Activated CD8-positive, alpha-beta memory T cell treated with anti-CD3 and anti-CD28 coated beads for 24 hours (primary cell): Measurements from ENCODE around the gene HNF4A.
A peak's percentile ranks its signal among the peaks of the same experiment; 100 is the strongest.

Experiments
- DNase-seq: peaks from one replicate; pipeline ENCODE4 v3.0.0-alpha.2; 2020

Gene HNF4A

DNA sequence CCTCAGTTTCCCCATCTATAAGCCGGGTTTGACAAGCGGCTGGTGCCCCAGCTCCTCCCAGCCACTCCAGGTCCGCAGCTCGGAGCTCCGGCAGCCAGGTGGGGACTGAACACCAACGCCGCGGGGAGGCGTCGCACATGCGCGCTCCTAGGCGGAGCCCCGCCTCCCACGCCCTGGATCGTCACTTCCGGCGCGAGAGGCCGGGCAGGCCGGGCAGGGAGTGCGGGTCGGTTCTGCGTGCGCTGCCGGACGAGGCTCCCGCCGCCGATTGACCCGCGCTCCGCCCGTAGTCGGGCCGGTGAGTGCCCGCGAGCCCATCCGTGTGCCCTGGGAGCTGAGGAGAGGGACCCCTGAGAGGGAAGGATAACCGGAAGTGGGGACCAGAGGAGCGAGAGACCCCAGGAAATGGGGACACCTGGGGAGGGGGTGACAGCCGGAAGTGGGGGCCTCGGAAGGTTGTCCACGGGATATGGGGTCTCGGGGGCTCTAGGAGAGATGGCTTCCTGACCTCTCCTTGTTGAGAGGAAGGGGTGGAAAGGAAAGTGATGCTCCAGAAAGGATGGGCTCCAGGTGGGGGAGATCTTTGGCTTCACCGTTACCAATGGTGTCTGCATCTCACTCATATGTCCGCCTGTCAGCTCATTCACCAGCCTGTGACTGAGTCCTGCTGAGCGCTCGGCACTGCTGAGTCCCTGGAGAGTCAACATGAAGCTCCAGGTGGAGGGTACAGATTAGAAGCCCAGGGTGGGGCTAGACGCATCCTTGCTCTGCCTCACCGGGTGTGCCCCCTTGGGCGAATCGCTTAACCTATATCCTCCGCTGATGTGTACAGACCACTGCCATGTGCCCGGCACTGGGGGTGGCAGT lies 120.4 kb downstream of the HNF4A start, which contains the start of gene TTPAL:
TTPAL (plus strand) TSS at position 181 of the 867 bp plus-strand sequence. CDS start 4,126 bp downstream, outside the sequence.
- DNase-seq: peak; percentile 97

DNA sequence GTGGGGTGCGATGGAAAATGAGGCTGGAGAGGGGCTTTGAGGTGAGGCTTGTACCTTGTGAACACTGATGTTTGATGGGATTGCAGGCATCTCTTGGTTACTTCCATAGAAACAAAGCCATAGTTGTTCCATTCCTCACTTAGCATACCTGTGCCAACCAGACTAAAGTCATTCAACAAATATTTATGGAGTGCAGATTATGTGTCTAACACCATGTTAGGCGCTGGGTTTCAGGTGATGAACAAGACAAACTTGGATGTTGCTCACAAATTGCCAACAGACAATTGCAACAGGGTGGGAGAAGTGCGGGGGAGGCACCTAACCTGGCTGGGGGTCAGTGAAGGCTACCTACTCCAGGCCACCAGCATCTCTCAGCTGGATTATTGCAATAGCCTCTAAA lies 121.7 kb downstream of the HNF4A start:
- no peak for DNase-seq

DNA sequence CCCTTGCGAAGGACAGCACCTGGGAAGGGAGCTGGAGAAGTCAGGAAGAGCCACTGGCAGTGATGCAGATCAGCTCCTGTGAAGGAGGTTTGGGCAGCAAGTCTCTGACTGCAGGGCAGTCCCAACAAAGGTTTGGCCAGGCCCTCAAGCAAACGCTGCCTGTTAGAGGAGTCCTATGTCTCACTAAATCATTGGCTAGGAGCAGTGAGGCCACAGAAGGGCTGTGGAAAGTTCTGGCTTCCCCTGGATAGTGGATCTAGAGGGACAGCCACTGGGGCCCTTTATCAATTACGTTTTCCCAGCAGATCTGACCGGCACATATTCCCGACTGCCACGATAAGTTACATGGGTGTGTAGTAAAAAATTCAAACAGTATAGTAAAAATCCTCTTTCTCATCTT lies 122.7 kb downstream of the HNF4A start:
- no peak for DNase-seq

DNA sequence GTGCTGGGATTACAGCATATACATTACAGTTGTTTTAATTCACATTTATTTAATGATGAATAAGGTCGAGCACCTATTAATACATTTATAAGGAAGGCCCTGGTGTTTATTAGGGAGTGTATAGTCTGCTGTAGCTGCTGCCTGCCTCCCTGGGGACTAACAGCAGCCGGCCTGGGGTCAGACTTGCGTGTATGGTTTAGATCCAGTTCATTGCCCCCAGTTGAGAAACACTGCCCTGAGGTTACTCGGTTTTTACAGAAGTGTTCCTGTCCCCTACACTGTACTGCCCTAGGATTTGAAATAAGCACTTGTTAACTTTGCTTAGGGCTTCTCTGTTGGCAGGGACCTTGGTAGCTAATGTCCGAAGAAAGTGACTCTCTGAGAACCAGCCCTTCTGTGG lies 124.1 kb downstream of the HNF4A start:
- no peak for DNase-seq

GRCh38 chr20:44480097-44480496 lies 124.6 kb downstream of the HNF4A start:
- no peak for DNase-seq

DNA sequence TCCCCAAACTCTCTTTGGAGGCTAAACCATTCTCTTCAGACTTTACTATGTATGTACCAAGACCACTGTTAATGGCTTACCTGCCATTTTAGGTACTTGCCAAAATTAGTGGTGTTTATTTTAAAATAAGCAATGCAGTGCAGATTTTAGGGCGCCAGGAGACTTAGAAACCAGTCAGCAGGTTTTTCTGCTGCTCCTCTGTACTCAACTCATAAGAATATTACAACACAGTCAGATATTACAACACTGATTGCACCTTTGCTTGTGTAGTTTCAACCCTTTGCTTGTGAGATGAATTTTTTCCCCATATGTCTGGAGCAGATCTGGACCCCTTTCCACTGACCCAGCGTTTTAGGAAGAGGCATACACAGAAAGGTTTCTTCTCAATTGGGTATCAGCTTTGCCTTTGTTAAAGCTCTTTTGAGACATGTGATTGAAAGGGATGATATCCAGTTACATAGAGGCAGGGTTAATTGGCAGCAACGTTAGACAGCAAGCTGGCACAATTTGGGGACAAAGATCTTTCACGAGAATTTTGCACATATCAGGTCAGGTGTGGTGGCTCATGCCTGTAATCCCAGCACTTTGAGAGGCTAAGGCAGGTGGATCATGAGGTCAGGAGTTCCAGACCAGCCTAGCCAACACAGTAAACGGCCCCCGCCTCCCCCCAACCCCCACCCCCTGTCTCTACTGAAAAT lies 126.4 kb downstream of the HNF4A start:
- DNase-seq: no peak

DNA sequence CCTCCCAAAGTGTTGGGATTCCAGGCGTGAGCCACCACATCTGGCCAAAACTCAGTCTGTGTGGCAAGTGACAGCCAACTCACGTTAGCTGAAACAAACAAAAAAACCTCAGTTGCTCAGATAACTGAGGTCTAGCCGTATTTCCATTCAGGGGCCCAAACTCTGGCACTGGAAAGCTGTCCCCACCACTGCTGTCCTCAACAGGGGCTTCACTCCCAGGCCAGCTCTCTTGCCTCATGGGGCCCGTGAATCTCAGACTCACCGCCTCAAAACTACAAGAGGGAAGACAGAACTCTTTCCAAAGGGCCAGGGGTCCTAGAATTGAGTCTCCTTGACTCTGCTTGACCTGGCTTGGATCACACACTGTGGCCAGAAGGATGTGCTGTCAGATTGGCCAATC lies 127.6 kb downstream of the HNF4A start:
- no peak for DNase-seq
